NCI-H2081 (cell line): ENCODE data around the gene TRIM67.
A peak's percentile ranks its signal among the peaks of the same experiment; 100 is the strongest.
"Not testable (repeated sequence)": the region's sequence is repeated elsewhere in the genome, so short reads cannot be mapped to it uniquely, and the experiment has no call there.

Experiments
- DNase-seq, 2 experiments: peaks; one replicate each; lab custom pipeline; 2025; lab: John Stamatoyannopoulos, UW

Gene TRIM67

GRCh38 chr1:231203259-231204057, 41.6 kb downstream of the TRIM67 start:
- DNase-seq = no peak

GRCh38 chr1:231206856-231207255, 45.0 kb downstream of the TRIM67 start:
- DNase-seq = no peak

- DNase-seq = no peak
Observed at GRCh38 chr1:231207437-231207836, 45.6 kb downstream of the TRIM67 start.

- no peak for DNase-seq
Observed at GRCh38 chr1:231208980-231209379, 47.1 kb downstream of the TRIM67 start.

- DNase-seq = no peak
Observed at GRCh38 chr1:231209531-231209930, 47.7 kb downstream of the TRIM67 start.

- DNase-seq = no peak
Observed at GRCh38 chr1:231210126-231210525, 48.3 kb downstream of the TRIM67 start.

- peak; percentile 96 for DNase-seq
Observed at GRCh38 chr1:231211005-231211857, 49.4 kb downstream of the TRIM67 start.

GRCh38 chr1:231212301-231212700, 50.4 kb downstream of the TRIM67 start:
- not testable (repeated sequence) for DNase-seq

GRCh38 chr1:231213831-231214573, 52.1 kb downstream of the TRIM67 start:
- DNase-seq = no peak

GRCh38 chr1:231214918-231215680, 53.2 kb downstream of the TRIM67 start:
- DNase-seq = no peak

GRCh38 chr1:231215681-231216385, 54.0 kb downstream of the TRIM67 start:
- no peak for DNase-seq

- no peak for DNase-seq
Observed at GRCh38 chr1:231216498-231216897, 54.6 kb downstream of the TRIM67 start.

GRCh38 chr1:231217056-231217455, 55.2 kb downstream of the TRIM67 start:
- DNase-seq = no peak

- no peak for DNase-seq
Observed at GRCh38 chr1:231218078-231218477, 56.2 kb downstream of the TRIM67 start.

- no peak for DNase-seq
Observed at GRCh38 chr1:231219422-231220401, 57.9 kb downstream of the TRIM67 start.

GRCh38 chr1:231220801-231221200, 58.9 kb downstream of the TRIM67 start:
- no peak for DNase-seq

- DNase-seq = no peak
Observed at GRCh38 chr1:231226156-231226555, 64.3 kb downstream of the TRIM67 start.

GRCh38 chr1:231231511-231231910, 69.7 kb downstream of the TRIM67 start:
- no peak for DNase-seq

GRCh38 chr1:231232870-231233734, 71.2 kb downstream of the TRIM67 start:
- no peak for DNase-seq
